GM10266 (cell line): Measurements from ENCODE around the gene MRNIP.

Source experiments
- DNase-seq: peaks from one replicate; pipeline ENCODE4 v3.0.0; 2012; ENCODE audit errors: extremely low spot score
- TF ChIP-seq, protein P1 (sequence below): IDR thresholded peaks from 2 replicates; pipeline ENCODE4 v1.5.1; 2012; ENCODE audit warnings: mild to moderate bottlenecking, low read depth; ENCODE audit not compliant: control insufficient read depth, insufficient read depth; ENCODE audit errors: missing control alignments

MRNIP gene

GRCh38 chr5:179870403-179870903 is 11.8 kb upstream of the MRNIP start:
- TF ChIP-seq, protein P1, sequence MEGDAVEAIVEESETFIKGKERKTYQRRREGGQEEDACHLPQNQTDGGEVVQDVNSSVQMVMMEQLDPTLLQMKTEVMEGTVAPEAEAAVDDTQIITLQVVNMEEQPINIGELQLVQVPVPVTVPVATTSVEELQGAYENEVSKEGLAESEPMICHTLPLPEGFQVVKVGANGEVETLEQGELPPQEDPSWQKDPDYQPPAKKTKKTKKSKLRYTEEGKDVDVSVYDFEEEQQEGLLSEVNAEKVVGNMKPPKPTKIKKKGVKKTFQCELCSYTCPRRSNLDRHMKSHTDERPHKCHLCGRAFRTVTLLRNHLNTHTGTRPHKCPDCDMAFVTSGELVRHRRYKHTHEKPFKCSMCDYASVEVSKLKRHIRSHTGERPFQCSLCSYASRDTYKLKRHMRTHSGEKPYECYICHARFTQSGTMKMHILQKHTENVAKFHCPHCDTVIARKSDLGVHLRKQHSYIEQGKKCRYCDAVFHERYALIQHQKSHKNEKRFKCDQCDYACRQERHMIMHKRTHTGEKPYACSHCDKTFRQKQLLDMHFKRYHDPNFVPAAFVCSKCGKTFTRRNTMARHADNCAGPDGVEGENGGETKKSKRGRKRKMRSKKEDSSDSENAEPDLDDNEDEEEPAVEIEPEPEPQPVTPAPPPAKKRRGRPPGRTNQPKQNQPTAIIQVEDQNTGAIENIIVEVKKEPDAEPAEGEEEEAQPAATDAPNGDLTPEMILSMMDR, result peak; percentile 37
- no peak for DNase-seq

DNA sequence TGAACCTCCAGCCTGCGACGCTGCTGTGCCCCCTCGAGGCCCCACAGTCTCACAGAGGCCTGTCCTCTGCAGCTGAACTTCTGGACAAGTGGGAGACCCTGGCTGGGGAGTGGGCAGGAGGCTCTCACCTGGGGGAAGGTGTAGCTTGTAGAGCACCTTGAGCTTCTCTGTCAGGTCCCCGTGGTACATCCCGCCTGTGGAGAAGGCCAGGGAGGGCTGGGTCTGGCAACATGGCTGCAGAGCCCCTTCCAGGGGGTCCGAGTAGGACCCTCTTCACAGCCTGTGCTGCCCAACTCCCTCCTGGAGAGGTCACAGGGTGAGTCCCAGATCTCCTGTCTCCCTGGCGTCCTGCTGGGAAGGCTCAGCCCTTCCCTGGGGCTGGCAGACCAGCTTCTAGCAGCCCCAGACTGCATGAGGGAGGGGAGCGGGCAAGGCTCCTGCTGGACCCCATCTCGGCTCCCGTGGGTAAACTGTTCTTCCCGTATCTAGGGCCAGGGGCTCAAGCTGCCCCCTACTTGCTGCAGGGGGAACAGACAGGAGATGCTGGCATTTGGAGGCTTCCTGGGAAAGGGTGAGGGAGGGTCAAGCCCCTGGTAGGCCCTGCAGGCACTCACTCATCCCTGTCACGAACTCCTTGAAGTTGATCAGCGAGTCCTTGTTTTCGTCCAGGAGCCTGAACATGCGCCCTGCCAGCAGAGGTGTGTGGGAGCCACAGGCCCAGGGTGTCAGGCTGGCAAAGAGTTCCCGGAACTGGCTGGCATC is 11.2 kb upstream of the MRNIP start:
- DNase-seq, result no peak
- TF ChIP-seq, protein P1, result no peak

DNA sequence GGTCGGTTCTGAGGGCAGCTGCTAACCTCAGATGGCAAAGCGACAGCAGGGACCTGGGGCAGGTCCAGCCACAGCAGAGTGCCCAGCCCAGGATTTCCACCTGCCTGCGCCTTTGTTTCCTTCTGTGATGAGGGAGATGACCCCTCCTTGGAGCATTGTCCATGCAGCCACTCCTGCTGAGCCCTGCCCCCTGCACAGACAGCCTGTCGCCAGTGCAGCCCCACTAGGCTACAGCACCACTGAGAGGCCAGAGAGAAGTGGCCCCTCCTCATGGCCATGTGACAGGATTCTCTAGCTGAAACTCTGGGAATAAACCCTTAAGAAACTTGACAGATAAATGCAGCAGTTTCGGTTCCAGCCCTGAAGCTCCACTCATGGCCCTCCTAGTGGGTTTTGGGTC is 10.5 kb upstream of the MRNIP start:
- no peak for DNase-seq
- TF ChIP-seq, protein P1, result no peak

GRCh38 chr5:179868541-179868940 is 9.9 kb upstream of the MRNIP start:
- TF ChIP-seq, protein P1, result no peak
- DNase-seq, result no peak

GRCh38 chr5:179867476-179867875 is 8.9 kb upstream of the MRNIP start:
- TF ChIP-seq, protein P1, result no peak
- no peak for DNase-seq

DNA sequence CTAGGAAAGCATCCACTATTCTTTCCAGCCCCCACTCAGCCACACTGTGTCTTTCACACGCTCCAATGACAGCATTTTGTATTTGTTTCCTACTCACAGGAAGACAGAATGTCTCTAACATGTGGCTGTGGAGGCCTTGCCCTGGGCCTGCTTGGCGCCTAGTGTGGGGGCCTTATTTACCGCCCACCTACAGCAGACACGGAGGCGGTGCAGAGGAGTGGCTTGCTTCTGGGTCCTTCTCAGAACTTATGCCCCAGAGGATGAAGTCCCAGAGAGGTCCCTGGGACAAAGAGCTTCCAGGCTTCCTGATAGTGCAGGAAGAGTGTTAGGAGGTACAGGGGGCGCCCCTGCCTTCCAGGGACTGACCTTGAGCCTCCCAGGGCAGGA is 8.5 kb upstream of the MRNIP start:
- TF ChIP-seq, protein P1, result no peak
- DNase-seq, result no peak
